Naive thymus-derived CD4-positive, alpha-beta T cell (primary cell): ENCODE measurements around the gene PCBP2. TPM values are rescaled to one million over a fixed set of nuclear protein-coding genes. Genes with fewer than 3 reads are reported as not detected.

Experiments
- ATAC-seq: fragments of 150-1000 bp; cut with Tn5 transposase; 2 replicates; pipeline ENCODE4 v1.10.0; 2021; ENCODE audit warnings: mild to moderate bottlenecking, moderate library complexity
- CTCF ChIA-PET: fragments of 350-600 bp; sonication (Branson Sonifier 250); formaldehyde crosslinking; loops from one replicate; lab custom pipeline; 2021; ENCODE audit warnings: antibody characterized with exemption; lab: Charles Lee
- POLR2A ChIA-PET: fragments of 350-600 bp; sonication (Branson Sonifier 250); formaldehyde crosslinking; loops from one replicate; lab custom pipeline; 2021; ENCODE audit warnings: antibody characterized with exemption, inconsistent platforms; lab: Charles Lee
- DNase-seq, 9 donors: peaks; one replicate each; pipeline versions ENCODE4 v3.0.0 to v3.0.0-alpha.2; 2020 to 2022; ENCODE audit warnings: mixed read lengths in 1 of 9
- H3K27ac ChIP-seq: one replicate; pipeline ENCODE4 v1.7.0; 2013; ENCODE audit warnings: mild to moderate bottlenecking, low read depth, low read length, moderate library complexity
- H3K27me3 ChIP-seq, 2 donors: one replicate each; pipeline ENCODE4 v1.7.0; 2013; ENCODE audit warnings: low read length in 2 of 2, mild to moderate bottlenecking in 2 of 2, moderate library complexity in 2 of 2; ENCODE audit not compliant: control insufficient read depth in 2 of 2, insufficient read depth in 2 of 2
- H3K36me3 ChIP-seq, 3 experiments: 1 replicate in 2 of 3; 2 replicates in 1 of 3; pipeline ENCODE4 v1.7.0; 2013; ENCODE audit warnings: low read length in 3 of 3, mild to moderate bottlenecking in 3 of 3, moderate library complexity in 1 of 3; ENCODE audit not compliant: insufficient read depth in 3 of 3, control insufficient read depth in 2 of 3
- H3K4me1 ChIP-seq, 2 donors: one replicate each; pipeline ENCODE4 v1.7.0; 2013; ENCODE audit warnings: low read length in 2 of 2, mild to moderate bottlenecking in 2 of 2, moderate library complexity in 1 of 2; ENCODE audit not compliant: control insufficient read depth in 2 of 2, insufficient read depth in 2 of 2
- H3K4me3 ChIP-seq: 2 replicates; pipeline ENCODE4 v1.7.0; 2013; ENCODE audit warnings: mild to moderate bottlenecking, low read length
- H3K9me3 ChIP-seq, 3 experiments: 1 replicate in 2 of 3; 2 replicates in 1 of 3; pipeline ENCODE4 v1.7.0; 2013; ENCODE audit warnings: low read length in 3 of 3; ENCODE audit not compliant: control insufficient read depth in 2 of 3
- H3K27ac Mint-ChIP-seq, 9 donors: one replicate each; pipeline ENCODE4 v1.8.0; 2020 to 2022; ENCODE audit warnings: mixed read lengths in 9 of 9, mild to moderate bottlenecking in 8 of 9, moderate library complexity in 5 of 9, inconsistent platforms in 2 of 9
- H3K27me3 Mint-ChIP-seq, 5 donors: one replicate each; pipeline ENCODE4 v1.8.0; 2021 to 2022; ENCODE audit warnings: mixed read lengths in 5 of 5, mild to moderate bottlenecking in 1 of 5
- H3K36me3 Mint-ChIP-seq, 5 donors: one replicate each; pipeline ENCODE4 v1.8.0; 2020 to 2022; ENCODE audit warnings: mixed read lengths in 5 of 5, mild to moderate bottlenecking in 3 of 5, inconsistent platforms in 1 of 5
- H3K4me1 Mint-ChIP-seq, 7 donors: one replicate each; pipeline ENCODE4 v1.8.0; 2020 to 2022; ENCODE audit warnings: mixed read lengths in 7 of 7, mild to moderate bottlenecking in 3 of 7, inconsistent platforms in 1 of 7
- H3K4me3 Mint-ChIP-seq, 10 donors: one replicate each; pipeline ENCODE4 v1.8.0; 2020 to 2022; ENCODE audit warnings: mild to moderate bottlenecking in 10 of 10, mixed read lengths in 10 of 10, moderate library complexity in 6 of 10, inconsistent platforms in 2 of 10
- H3K9me3 Mint-ChIP-seq, 11 donors: one replicate each; pipeline ENCODE4 v1.8.0; 2020 to 2022; ENCODE audit warnings: mixed read lengths in 11 of 11, mild to moderate bottlenecking in 4 of 11, inconsistent platforms in 1 of 11, moderate library complexity in 1 of 11
- intact Hi-C, 2 donors: fragments of 100-400 bp; cut with micrococcal nuclease; formaldehyde crosslinking; loops; one replicate each; pipeline ENCODE4 v1.15.1; 2023
- polyA plus RNA-seq, 2 donors: library from polyadenylated mRNA; unstranded; fragments of 300-500 nt; fragmentation: Illumina TruSeq; gene quantifications; one replicate each; pipeline ENCODE4 v1.2.3, GENCODE V29; 2021
- total RNA-seq, 6 experiments: library from RNA in 5 of 6; stranded (reverse) in 5 of 6; gene quantifications; 1 replicate in 5 of 6; 2 replicates in 1 of 6; pipeline ENCODE4 v1.2.3 and lab custom pipeline; 2021 to 2026

The PCBP2 gene
- total and polyA plus RNA-seq, 7 experiments from 2014 or later, result 148 to 1,110 (median 912) TPM

GRCh38 chr12:53492188-53492587 lies 40.3 kb downstream of the PCBP2 start:
- POLR2A ChIA-PET, result interaction anchor here (1.2 to 5.1 kb wide), 4 partner anchors 9 to 113 kb away, joined by 3 to 31 read pairs (median 7); partner anchors contain the start of genes SP1 and TARBP2
- CTCF ChIA-PET, result interaction anchor here (0.6 to 2.1 kb wide), 5 partner anchors 9 to 51 kb away, joined by 3 to 7 read pairs (median 3); partner anchors contain the start of gene TARBP2
- Mint-ChIP-seq H3K27ac (peak overlapping the region; percentile 82 to 98 (median 95)), H3K36me3 (peaks cover 0 to 4% (median 0%) of the 10 kb centered on the region in 5 donors), H3K9me3 (peaks cover 0 to 2% (median 0%) of the 10 kb centered on the region in 11 donors), H3K27me3 (no peaks in the 10 kb centered on the region), H3K4me3 (peak overlapping the region; percentile 79 to 98 (median 92)), H3K4me1 (peaks cover 19 to 42% (median 32%) of the 10 kb centered on the region in 7 donors)
- intact Hi-C loops, result loop anchor here (2.0 kb wide), 3 partner anchors 13 to 111 kb away; partner anchors contain the start of genes PCBP2 (in 2 of the 2) and SP1 (in 2 of the 2)
- DNase-seq (peak in 2 of 9 donors; percentile 20 to 31), ATAC-seq (no peak)
- Histone ChIP-seq H3K9me3 (no peaks in the 10 kb centered on the region), H3K4me1 (peaks cover 12 to 14% of the 10 kb centered on the region in 2 donors), H3K27me3 (no peaks in the 10 kb centered on the region), H3K4me3 (no peak overlapping the region), H3K36me3 (peaks cover 0 to 7% (median 0%) of the 10 kb centered on the region in 3 experiments), H3K27ac (peak overlapping the region; percentile 87)

DNA sequence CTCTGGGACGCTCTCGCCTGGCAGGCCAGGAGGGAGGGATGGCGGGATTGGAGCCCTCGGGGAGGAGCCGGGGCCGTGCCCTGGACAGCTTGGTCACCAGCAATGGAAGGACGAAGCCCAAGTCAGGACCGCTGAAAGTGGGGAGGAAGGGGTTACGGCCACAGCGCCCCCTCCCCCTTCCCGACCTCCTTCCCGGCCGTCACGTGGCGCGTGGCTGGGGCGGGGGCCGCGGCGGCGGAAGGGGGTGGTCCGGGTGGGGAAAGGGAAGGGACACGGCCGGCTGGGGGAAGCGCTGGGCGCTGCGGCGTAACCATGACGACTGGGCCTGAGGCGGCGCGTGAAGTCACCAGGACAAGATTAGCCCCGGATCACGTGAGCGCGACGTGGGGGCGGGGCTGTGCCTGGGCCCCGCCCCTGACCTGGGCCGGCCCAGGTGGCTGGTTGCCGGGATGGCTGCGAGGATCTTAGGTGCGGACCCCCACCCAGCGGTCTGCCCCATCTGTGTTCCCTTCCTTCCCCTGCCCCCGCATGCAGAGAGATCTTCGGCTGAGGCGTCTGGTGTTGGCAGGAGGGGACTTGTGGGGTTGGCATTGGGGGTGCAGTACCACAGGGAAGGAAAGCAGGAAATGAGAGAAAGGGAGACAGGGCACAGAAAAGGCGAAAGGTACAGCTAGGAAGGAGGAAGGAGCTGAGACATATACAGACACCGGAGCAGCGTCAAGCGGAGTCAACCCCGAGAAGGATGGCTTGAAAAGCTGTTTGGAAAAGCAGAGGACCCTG lies 41.1 kb downstream of the PCBP2 start:
- H3K27ac Mint-ChIP-seq, result peak overlapping the region; percentile 88 to 98 (median 95)
- H3K36me3 Mint-ChIP-seq, result peaks cover 0 to 4% (median 0%) of the 10 kb centered on the region in 5 donors
- peak; percentile 98 for ATAC-seq
- H3K9me3 ChIP-seq, result no peaks in the 10 kb centered on the region
- peak; percentile 72 to 90 (median 80) for DNase-seq
- H3K36me3 ChIP-seq, result peaks cover 0 to under 1% (median 0%) of the 10 kb centered on the region in 3 experiments
- peaks cover 19 to 51% (median 40%) of the 10 kb centered on the region in 7 donors for H3K4me1 Mint-ChIP-seq
- intact Hi-C loops, result loop anchor here (1.0 to 2.0 kb wide), 4 partner anchors 8 to 112 kb away; partner anchors contain the start of genes PCBP2 (in 2 of the 2), SP1 (in 2 of the 2) and TARBP2 (in 2 of the 2)
- peak overlapping the region; percentile 89 to 98 (median 92) for H3K4me3 Mint-ChIP-seq
- H3K27me3 Mint-ChIP-seq, result no peaks in the 10 kb centered on the region
- H3K4me1 ChIP-seq, result peaks cover 12 to 16% of the 10 kb centered on the region in 2 donors
- peak overlapping the region; percentile 82 for H3K4me3 ChIP-seq
- peak overlapping the region; percentile 87 for H3K27ac ChIP-seq
- peaks cover 0 to 2% (median 0%) of the 10 kb centered on the region in 11 donors for H3K9me3 Mint-ChIP-seq
- H3K27me3 ChIP-seq, result no peaks in the 10 kb centered on the region
- CTCF ChIA-PET, result interaction anchor here (0.5 to 2.1 kb wide), 5 partner anchors 8 to 139 kb away, joined by 3 to 7 read pairs (median 3); partner anchors contain the start of gene TARBP2
- POLR2A ChIA-PET, result interaction anchor here (0.6 to 5.1 kb wide), 9 partner anchors 8 to 198 kb away, joined by 3 to 31 read pairs (median 5); partner anchors contain the start of genes NPFF, PFDN5, SP1 and TARBP2

DNA sequence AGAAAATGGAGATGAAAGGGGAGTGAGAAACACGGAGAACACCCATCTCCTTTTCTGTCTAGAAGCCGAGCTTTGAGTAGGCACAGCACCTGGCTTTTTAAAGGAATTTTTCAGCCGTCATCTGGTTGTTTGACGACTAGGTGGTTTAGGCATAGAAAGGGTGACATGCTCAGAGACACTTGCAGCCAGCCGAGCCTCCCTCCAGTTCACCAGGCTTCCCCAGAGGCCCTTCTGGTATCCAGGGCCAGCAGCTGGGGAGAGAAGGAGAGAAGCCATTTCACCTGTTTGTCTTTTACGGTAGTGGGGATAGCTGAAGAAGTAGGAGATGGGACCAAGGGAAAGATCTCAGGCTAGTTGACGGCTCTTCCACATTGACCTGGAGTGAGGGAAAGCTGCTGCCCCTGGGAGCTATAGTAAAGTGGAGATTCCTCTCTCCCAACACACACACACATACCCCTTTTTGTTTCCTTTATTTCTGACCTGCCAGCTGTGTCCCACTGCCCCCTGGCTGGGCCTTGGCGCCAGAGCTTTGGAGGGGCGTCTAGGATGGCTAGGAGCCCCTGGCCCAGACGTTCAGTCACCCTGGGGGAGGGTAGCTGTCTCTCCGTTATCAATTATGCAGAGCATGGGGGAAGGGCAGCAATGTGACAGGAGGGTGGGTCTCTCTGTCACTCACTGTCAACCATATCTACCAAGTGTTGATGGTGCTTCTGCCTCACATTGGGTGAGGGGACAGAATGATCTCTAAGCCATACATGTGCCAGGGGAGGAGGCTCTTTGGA lies 41.9 kb downstream of the PCBP2 start:
- Histone ChIP-seq H3K9me3 (no peaks in the 10 kb centered on the region), H3K4me1 (peaks cover 19 to 23% of the 10 kb centered on the region in 2 donors), H3K36me3 (no peaks in the 10 kb centered on the region), H3K27me3 (no peaks in the 10 kb centered on the region), H3K4me3 (peak overlapping the region; percentile 82), H3K27ac (peak overlapping the region; percentile 87)
- POLR2A ChIA-PET, result interaction anchor here (0.6 to 5.1 kb wide), 10 partner anchors 7 to 199 kb away, joined by 3 to 31 read pairs (median 4); partner anchors contain the start of genes NPFF, PFDN5, SP1 and TARBP2
- ATAC-seq, result no peak
- no peak for DNase-seq
- intact Hi-C loops, result loop anchor here (1.0 to 2.0 kb wide), 4 partner anchors 8 to 113 kb away; partner anchors contain the start of genes PCBP2 (in 2 of the 2), SP1 (in 2 of the 2) and TARBP2 (in 2 of the 2)
- CTCF ChIA-PET, result interaction anchor here (0.5 to 1.1 kb wide), 5 partner anchors 10 to 139 kb away, joined by 3 to 5 read pairs (median 3); no protein-coding TSS in a partner anchor
- Mint-ChIP-seq H3K27ac (peak overlapping the region; percentile 83 to 98 (median 95)), H3K27me3 (no peaks in the 10 kb centered on the region), H3K4me1 (peaks cover 19 to 58% (median 47%) of the 10 kb centered on the region in 7 donors), H3K4me3 (peak overlapping the region; percentile 89 to 98 (median 92)), H3K9me3 (peaks cover 0 to 2% (median 0%) of the 10 kb centered on the region in 11 donors), H3K36me3 (peaks cover 0 to 5% (median 0%) of the 10 kb centered on the region in 5 donors)

- no peak for DNase-seq
- peaks cover 28 to 29% of the 10 kb centered on the region in 2 donors for H3K4me1 ChIP-seq
- POLR2A ChIA-PET, result interaction anchor here (0.6 to 1.2 kb wide), 3 partner anchors 13 to 425 kb away, joined by 3 read pairs; partner anchors contain the start of gene PRR13
- peaks cover 0 to 5% (median 0%) of the 10 kb centered on the region in 5 donors for H3K36me3 Mint-ChIP-seq
- H3K4me3 ChIP-seq, result no peak overlapping the region
- H3K27me3 Mint-ChIP-seq, result no peaks in the 10 kb centered on the region
- intact Hi-C loops, result no loop called here
- peaks cover 0 to 2% (median 0%) of the 10 kb centered on the region in 11 donors for H3K9me3 Mint-ChIP-seq
- CTCF ChIA-PET, result no interaction called here
- H3K4me1 Mint-ChIP-seq, result peaks cover 27 to 65% (median 60%) of the 10 kb centered on the region in 7 donors
- H3K9me3 ChIP-seq, result no peaks in the 10 kb centered on the region
- peak overlapping the region in 6 of 9 donors; percentile 4 to 69 (median 59) for H3K27ac Mint-ChIP-seq
- ATAC-seq, result no peak
- H3K4me3 Mint-ChIP-seq, result peak overlapping the region in 4 of 10 donors; percentile 2 to 56 (median 33)
- H3K27me3 ChIP-seq, result no peaks in the 10 kb centered on the region
- H3K27ac ChIP-seq, result no peak overlapping the region
- H3K36me3 ChIP-seq, result no peaks in the 10 kb centered on the region
These were observed 44.2 kb downstream of the PCBP2 start for GRCh38 chr12:53495903-53496751.

- H3K4me3 Mint-ChIP-seq, result peak overlapping the region in 1 of 10 donors; percentile 2
- peaks cover 27 to 69% (median 60%) of the 10 kb centered on the region in 7 donors for H3K4me1 Mint-ChIP-seq
- peaks cover 0 to 5% (median 0%) of the 10 kb centered on the region in 5 donors for H3K36me3 Mint-ChIP-seq
- CTCF ChIA-PET, result no interaction called here
- H3K4me1 ChIP-seq, result peaks cover 31 to 32% of the 10 kb centered on the region in 2 donors
- no peaks in the 10 kb centered on the region for H3K27me3 Mint-ChIP-seq
- H3K9me3 Mint-ChIP-seq, result peaks cover 0 to 2% (median 0%) of the 10 kb centered on the region in 11 donors
- POLR2A ChIA-PET, result interaction anchor here (1.2 kb wide), 1 partner anchor 55 kb away, joined by 3 read pairs; the partner anchor contains the start of gene PRR13
- intact Hi-C loops, result no loop called here
- DNase-seq (no peak), ATAC-seq (no peak)
- H3K27ac ChIP-seq, result no peak overlapping the region
- no peaks in the 10 kb centered on the region for H3K36me3 ChIP-seq
- H3K9me3 ChIP-seq, result no peaks in the 10 kb centered on the region
- no peak overlapping the region for H3K4me3 ChIP-seq
- H3K27me3 ChIP-seq, result no peaks in the 10 kb centered on the region
- H3K27ac Mint-ChIP-seq, result peak overlapping the region in 1 of 9 donors; percentile 69
These were observed 44.8 kb downstream of the PCBP2 start for GRCh38 chr12:53496752-53497032.
